GM12874 (cell line): ENCODE data around the gene MYH6.

Experiments
- CTCF ChIP-seq: IDR thresholded peaks from 2 replicates; pipeline ENCODE4 v1.5.1; 2011; ENCODE audit warnings: low read depth, mild to moderate bottlenecking, control low read depth, low read length, moderate library complexity; ENCODE audit not compliant: insufficient read depth

The MYH6 gene

GRCh38 chr14:23355871-23356435 lies 52.1 kb downstream of the MYH6 start:
- no peak for TF ChIP-seq CTCF

GRCh38 chr14:23354990-23355389 lies 53.1 kb downstream of the MYH6 start:
- TF ChIP-seq CTCF, result no peak

- no peak for TF ChIP-seq CTCF
Measured at GRCh38 chr14:23353433-23353780, 54.7 kb downstream of the MYH6 start.

- no peak for TF ChIP-seq CTCF
Measured at GRCh38 chr14:23352506-23353432, 55.3 kb downstream of the MYH6 start, which contains the start of gene SLC22A17. Gene SLC22A17 (minus strand): TSS chr14:23352887.

- 0 out of 2 replicates have a peak, but pooled peaks have one; percentile 3 for TF ChIP-seq CTCF
Measured at GRCh38 chr14:23351681-23352505, 56.2 kb downstream of the MYH6 start.

GRCh38 chr14:23349156-23349845 lies 58.8 kb downstream of the MYH6 start:
- TF ChIP-seq CTCF, result no peak
